Upper lobe of left lung (tissue), 6 donors: Measurements from ENCODE around the gene OPTC. TPM values are rescaled to one million over a fixed set of nuclear protein-coding genes. Genes with fewer than 3 reads are reported as not detected.

ENCODE experiments used
- ATAC-seq, 2 donors: fragments of 200-7000 bp; cut with Tn5 transposase; one replicate each; pipeline ENCODE4 v1.9.1; 2022; ENCODE audit warnings: mild to moderate bottlenecking in 2 of 2, moderate library complexity in 2 of 2; ENCODE audit not compliant: low FRiP score in 2 of 2
- DNase-seq, 2 donors: peaks; one replicate each; pipeline ENCODE4 v3.0.0-alpha.2; 2019 to 2020
- H3K27ac ChIP-seq, 4 donors: fragments of 200-600 bp; sonication (generic); one replicate each; pipeline ENCODE4 v1.5.1; 2016 to 2019
- H3K27me3 ChIP-seq, 4 donors: fragments of 200-600 bp; sonication (generic); one replicate each; pipeline ENCODE4 v1.5.1; 2017 to 2019
- H3K36me3 ChIP-seq, 4 donors: fragments of 200-600 bp; sonication (generic); one replicate each; pipeline ENCODE4 v1.5.1; 2016 to 2019
- H3K4me1 ChIP-seq, 4 donors: fragments of 200-600 bp; sonication (generic); one replicate each; pipeline ENCODE4 v1.5.1; 2018 to 2019
- H3K4me3 ChIP-seq, 4 donors: fragments of 200-600 bp; sonication (generic); one replicate each; pipeline ENCODE4 v1.5.1; 2017 to 2019; ENCODE audit warnings: mild to moderate bottlenecking in 2 of 4, moderate library complexity in 1 of 4
- H3K9me3 ChIP-seq, 4 donors: fragments of 200-600 bp; sonication (generic); one replicate each; pipeline ENCODE4 v1.5.1; 2018 to 2019
- EP300 ChIP-seq, 4 donors: sonication (generic); formaldehyde crosslinking; IDR thresholded peaks; one replicate each; pipeline ENCODE4 v1.5.1; 2017; ENCODE audit warnings: antibody characterized with exemption in 4 of 4, control low read depth in 2 of 4
- POLR2A ChIP-seq, 4 donors: fragments of 450-650 bp; IDR thresholded peaks; one replicate each; pipeline ENCODE4 v1.5.1; 2016 to 2017; ENCODE audit warnings: antibody characterized with exemption in 4 of 4, mild to moderate bottlenecking in 2 of 4
- POLR2AphosphoS5 ChIP-seq, 2 donors: sonication (generic); formaldehyde crosslinking; IDR thresholded peaks; one replicate each; pipeline ENCODE4 v1.5.1; 2017; ENCODE audit warnings: antibody characterized with exemption in 2 of 2
- WGBS, 2 donors: methylation state at CpG; one replicate each; pipeline ENCODE4 v1.1.5; 2017 to 2018; 5-methylcytosine and 5-hydroxymethylcytosine counted together
- total RNA-seq, 6 donors: library from RNA; depleted of rRNA in 4 of 6; stranded (reverse); fragments of >200 nt in 4 of 6; gene quantifications; one replicate each; pipeline versions ENCODE4 v1.1.0 to v1.2.1, GENCODE V29; 2016 to 2021
- TF ChIP-seq, protein P1 (sequence below), 6 experiments: fragments of 450-650 bp in 4 of 6; fragments of 200-600 bp in 2 of 6; sonication (generic) in 2 of 6; IDR thresholded peaks; one replicate each; pipeline ENCODE4 v1.5.1; 2016 to 2019; ENCODE audit warnings: antibody characterized with exemption in 6 of 6
- donor health status: DM: no; HTN: no; CAD: no; lungs with moderate emphysema.
- donor health status: DM: no; HTN: yes; CAD: no; lungs with severe emphysema.

Gene OPTC
- total RNA-seq, 6 donors from 2014 or later: not detected

GRCh38 chr1:203507759-203508158 is 13.8 kb downstream of the OPTC start:
- H3K4me3 ChIP-seq: no peak overlapping the region
- no peak for DNase-seq
- H3K4me1 ChIP-seq: peaks cover 14 to 34% (median 25%) of the 10 kb centered on the region in 4 donors
- H3K27me3 ChIP-seq: no peaks in the 10 kb centered on the region
- WGBS, 2 donors: 8 to 17% methylated on average over 1 of the region's 1 CpG
- no peaks in the 10 kb centered on the region for H3K36me3 ChIP-seq
- H3K27ac ChIP-seq: peak overlapping the region in 2 of 4 donors; percentile 26 to 44
- no peaks in the 10 kb centered on the region for H3K9me3 ChIP-seq
- no peak for ATAC-seq
- TF ChIP-seq POLR2A (IDR thresholded peaks at IDR 0.05) (no peak), POLR2AphosphoS5 (IDR thresholded peaks at IDR 0.05) (no peak), EP300 (IDR thresholded peaks at IDR 0.05) (no peak)
- TF ChIP-seq, protein P1, sequence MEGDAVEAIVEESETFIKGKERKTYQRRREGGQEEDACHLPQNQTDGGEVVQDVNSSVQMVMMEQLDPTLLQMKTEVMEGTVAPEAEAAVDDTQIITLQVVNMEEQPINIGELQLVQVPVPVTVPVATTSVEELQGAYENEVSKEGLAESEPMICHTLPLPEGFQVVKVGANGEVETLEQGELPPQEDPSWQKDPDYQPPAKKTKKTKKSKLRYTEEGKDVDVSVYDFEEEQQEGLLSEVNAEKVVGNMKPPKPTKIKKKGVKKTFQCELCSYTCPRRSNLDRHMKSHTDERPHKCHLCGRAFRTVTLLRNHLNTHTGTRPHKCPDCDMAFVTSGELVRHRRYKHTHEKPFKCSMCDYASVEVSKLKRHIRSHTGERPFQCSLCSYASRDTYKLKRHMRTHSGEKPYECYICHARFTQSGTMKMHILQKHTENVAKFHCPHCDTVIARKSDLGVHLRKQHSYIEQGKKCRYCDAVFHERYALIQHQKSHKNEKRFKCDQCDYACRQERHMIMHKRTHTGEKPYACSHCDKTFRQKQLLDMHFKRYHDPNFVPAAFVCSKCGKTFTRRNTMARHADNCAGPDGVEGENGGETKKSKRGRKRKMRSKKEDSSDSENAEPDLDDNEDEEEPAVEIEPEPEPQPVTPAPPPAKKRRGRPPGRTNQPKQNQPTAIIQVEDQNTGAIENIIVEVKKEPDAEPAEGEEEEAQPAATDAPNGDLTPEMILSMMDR (IDR thresholded peaks at IDR 0.05): no peak

GRCh38 chr1:203508463-203509073 is 14.6 kb downstream of the OPTC start:
- H3K27ac ChIP-seq: peak overlapping the region in 2 of 4 donors; percentile 14 to 44
- no peaks in the 10 kb centered on the region for H3K36me3 ChIP-seq
- H3K4me3 ChIP-seq: no peak overlapping the region
- ATAC-seq: no peak
- 82 to 85% methylated on average over 10 of the region's 10 CpGs for WGBS, 2 donors
- peaks cover 22 to 42% (median 33%) of the 10 kb centered on the region in 4 donors for H3K4me1 ChIP-seq
- TF ChIP-seq, protein P1 (IDR thresholded peaks at IDR 0.05): no peak
- TF ChIP-seq POLR2A (IDR thresholded peaks at IDR 0.05): no peak
- TF ChIP-seq POLR2AphosphoS5 (IDR thresholded peaks at IDR 0.05): no peak
- TF ChIP-seq EP300 (IDR thresholded peaks at IDR 0.05): no peak
- H3K27me3 ChIP-seq: no peaks in the 10 kb centered on the region
- DNase-seq: no peak
- no peaks in the 10 kb centered on the region for H3K9me3 ChIP-seq

- H3K4me1 ChIP-seq: peaks cover 26 to 48% (median 35%) of the 10 kb centered on the region in 4 donors
- peak overlapping the region in 1 of 4 donors; percentile 44 for H3K27ac ChIP-seq
- 58 to 75% methylated on average over 1 of the region's 1 CpG for WGBS, 2 donors
- DNase-seq: no peak
- TF ChIP-seq POLR2A (IDR thresholded peaks at IDR 0.05) (no peak), POLR2AphosphoS5 (IDR thresholded peaks at IDR 0.05) (no peak), EP300 (IDR thresholded peaks at IDR 0.05) (no peak)
- TF ChIP-seq, protein P1 (IDR thresholded peaks at IDR 0.05): no peak
- no peaks in the 10 kb centered on the region for H3K36me3 ChIP-seq
- ATAC-seq: no peak
- H3K9me3 ChIP-seq: no peaks in the 10 kb centered on the region
- H3K4me3 ChIP-seq: no peak overlapping the region
- H3K27me3 ChIP-seq: no peaks in the 10 kb centered on the region
Measured at GRCh38 chr1:203509135-203509534, 15.2 kb downstream of the OPTC start.

DNA sequence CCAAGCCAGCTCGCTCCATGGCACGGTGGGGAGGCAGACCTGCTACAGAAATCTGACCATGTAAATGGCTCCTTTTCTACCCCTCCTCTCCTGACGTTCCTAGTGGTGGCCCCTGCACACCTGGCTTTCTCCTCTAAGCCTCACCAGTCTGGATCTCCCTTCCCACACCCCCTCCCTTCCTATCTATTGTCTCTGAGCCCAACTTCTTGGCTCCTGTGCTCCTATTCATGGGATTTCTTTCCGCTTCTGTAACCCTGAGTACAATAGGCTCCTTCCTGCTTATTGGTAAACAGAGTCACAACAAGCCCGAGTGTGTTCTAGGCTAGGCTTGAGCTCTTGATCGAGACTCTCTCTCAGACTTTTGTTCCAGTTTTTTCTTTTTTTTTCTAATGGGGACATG is 17.6 kb downstream of the OPTC start:
- no peaks in the 10 kb centered on the region for H3K36me3 ChIP-seq
- TF ChIP-seq EP300 (IDR thresholded peaks at IDR 0.05): no peak
- no peak for TF ChIP-seq POLR2AphosphoS5 (IDR thresholded peaks at IDR 0.05)
- TF ChIP-seq, protein P1 (IDR thresholded peaks at IDR 0.05): no peak
- no peak for TF ChIP-seq POLR2A (IDR thresholded peaks at IDR 0.05)
- 57 to 70% methylated on average over 6 of the region's 6 CpGs for WGBS, 2 donors
- H3K27me3 ChIP-seq: no peaks in the 10 kb centered on the region
- no peak overlapping the region for H3K27ac ChIP-seq
- ATAC-seq (no peak), DNase-seq (no peak)
- H3K4me1 ChIP-seq: peaks cover 26 to 42% (median 31%) of the 10 kb centered on the region in 4 donors
- H3K9me3 ChIP-seq: no peaks in the 10 kb centered on the region
- no peak overlapping the region for H3K4me3 ChIP-seq

GRCh38 chr1:203511930-203512329 is 18.0 kb downstream of the OPTC start:
- H3K27ac ChIP-seq: no peak overlapping the region
- WGBS, 2 donors: 55 to 70% methylated on average over 4 of the region's 4 CpGs

More at GRCh38 chr1:203511930-203512329, 18.0 kb downstream of the OPTC start:
- Histone ChIP-seq H3K4me1 (peaks cover 26 to 40% (median 31%) of the 10 kb centered on the region in 4 donors), H3K9me3 (no peaks in the 10 kb centered on the region), H3K27me3 (no peaks in the 10 kb centered on the region), H3K4me3 (no peak overlapping the region), H3K36me3 (no peaks in the 10 kb centered on the region)
- TF ChIP-seq POLR2AphosphoS5 (IDR thresholded peaks at IDR 0.05) (no peak), POLR2A (IDR thresholded peaks at IDR 0.05) (no peak)
- no peak for DNase-seq
- no peak for ATAC-seq
